Fibroblast of peridontal ligament (primary cell): ENCODE measurements around the gene CLINT1.

Experiments
- DNase-seq: peaks from one replicate; pipeline ENCODE4 v3.0.0-alpha.2; 2010; ENCODE audit errors: extremely low read depth

CLINT1 gene

GRCh38 chr5:157820593-157821252 lies 38.2 kb downstream of the CLINT1 start:
- DNase-seq: peak; percentile 80

GRCh38 chr5:157819502-157820115 lies 39.3 kb downstream of the CLINT1 start:
- DNase-seq: no peak

- DNase-seq: no peak
These were observed 40.6 kb downstream of the CLINT1 start for GRCh38 chr5:157818368-157818767.

- DNase-seq: no peak
These were observed 41.0 kb downstream of the CLINT1 start for GRCh38 chr5:157817928-157818327.

GRCh38 chr5:157817387-157817702 lies 41.6 kb downstream of the CLINT1 start:
- DNase-seq: peak; percentile 49

- DNase-seq: peak; percentile 61
These were observed 42.1 kb downstream of the CLINT1 start for GRCh38 chr5:157816682-157817386.

GRCh38 chr5:157812086-157812485 lies 46.9 kb downstream of the CLINT1 start:
- no peak for DNase-seq

- DNase-seq: no peak
These were observed 50.9 kb downstream of the CLINT1 start for GRCh38 chr5:157808043-157808442.

- DNase-seq: no peak
These were observed 56.2 kb downstream of the CLINT1 start for GRCh38 chr5:157802736-157803135.

- no peak for DNase-seq
These were observed 58.8 kb downstream of the CLINT1 start for GRCh38 chr5:157800137-157800536.

GRCh38 chr5:157799578-157799977 lies 59.4 kb downstream of the CLINT1 start:
- no peak for DNase-seq

- no peak for DNase-seq
These were observed 65.6 kb downstream of the CLINT1 start for GRCh38 chr5:157793301-157793700.

- no peak for DNase-seq
These were observed 73.1 kb downstream of the CLINT1 start for GRCh38 chr5:157785801-157786200.

- DNase-seq: no peak
These were observed 79.7 kb downstream of the CLINT1 start for GRCh38 chr5:157779221-157779620.

- peak; percentile 23 for DNase-seq
These were observed 80.7 kb downstream of the CLINT1 start for GRCh38 chr5:157778121-157778805.

GRCh38 chr5:157772127-157772526 lies 86.8 kb downstream of the CLINT1 start:
- no peak for DNase-seq

GRCh38 chr5:157770665-157771064 lies 88.3 kb downstream of the CLINT1 start:
- no peak for DNase-seq

- no peak for DNase-seq
These were observed 91.3 kb downstream of the CLINT1 start for GRCh38 chr5:157767689-157768088.

- no peak for DNase-seq
These were observed 92.0 kb downstream of the CLINT1 start for GRCh38 chr5:157766902-157767301.

GRCh38 chr5:157766442-157766841 lies 92.5 kb downstream of the CLINT1 start:
- DNase-seq: no peak

- DNase-seq: no peak
These were observed 94.4 kb downstream of the CLINT1 start for GRCh38 chr5:157764531-157764930.
